ENCODE results near the gene OAS2.
"Not testable (repeated sequence)": the region's sequence is repeated elsewhere in the genome, so short reads cannot be mapped to it uniquely, and the experiment has no call there.

The OAS2 gene

DNA sequence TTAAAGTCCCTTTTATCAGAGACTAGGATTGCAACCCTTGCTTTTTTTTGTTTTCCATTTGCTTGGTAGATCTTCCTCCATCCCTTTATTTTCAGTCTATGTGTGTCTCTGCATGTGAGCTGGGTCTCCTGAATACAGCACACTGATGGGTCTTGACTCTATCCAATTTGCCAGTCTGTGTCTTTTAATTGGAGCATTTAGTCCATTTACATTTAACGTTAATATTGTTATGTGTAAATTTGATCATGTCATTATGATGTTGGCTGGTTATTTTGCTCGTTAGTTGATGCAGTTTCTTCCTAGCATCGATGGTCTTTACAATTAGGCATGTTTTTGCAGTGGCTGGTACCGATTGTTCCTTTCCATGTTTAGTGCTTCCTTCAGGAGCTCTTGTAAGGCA lies 21.2 kb upstream of the OAS2 start:
- not testable (repeated sequence) for DNase-seq (ENCODE audit: low spot score)

GRCh38 chr12:112961074-112961473 lies 17.2 kb upstream of the OAS2 start:
- no peak for DNase-seq (ENCODE audit: low spot score)

DNA sequence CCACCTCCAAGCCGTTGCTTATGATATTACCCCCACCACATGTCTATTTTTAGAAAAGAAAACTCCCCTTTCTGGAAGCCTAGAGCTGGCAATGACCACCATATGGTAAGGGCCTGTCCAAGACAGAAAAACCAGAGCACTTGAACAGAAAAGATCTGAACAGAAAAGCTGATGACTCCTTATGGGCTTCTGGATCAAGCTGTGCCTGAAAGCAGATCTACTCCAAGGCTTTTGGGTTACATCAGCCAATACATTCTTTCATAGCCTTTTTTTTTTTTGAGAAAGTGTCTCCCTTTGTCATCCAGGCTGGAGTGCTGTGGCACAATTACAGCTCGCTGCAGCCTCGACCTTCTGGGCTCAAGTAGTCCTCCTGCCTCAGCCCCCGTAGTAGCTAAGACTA lies 16.8 kb upstream of the OAS2 start:
- no peak for DNase-seq (ENCODE audit: low spot score)

- no peak for DNase-seq (ENCODE audit: low spot score)
Measured at GRCh38 chr12:112962561-112962960, 15.8 kb upstream of the OAS2 start.

- no peak for DNase-seq (ENCODE audit: low spot score)
Measured at GRCh38 chr12:112963227-112963861, 15.0 kb upstream of the OAS2 start.

DNA sequence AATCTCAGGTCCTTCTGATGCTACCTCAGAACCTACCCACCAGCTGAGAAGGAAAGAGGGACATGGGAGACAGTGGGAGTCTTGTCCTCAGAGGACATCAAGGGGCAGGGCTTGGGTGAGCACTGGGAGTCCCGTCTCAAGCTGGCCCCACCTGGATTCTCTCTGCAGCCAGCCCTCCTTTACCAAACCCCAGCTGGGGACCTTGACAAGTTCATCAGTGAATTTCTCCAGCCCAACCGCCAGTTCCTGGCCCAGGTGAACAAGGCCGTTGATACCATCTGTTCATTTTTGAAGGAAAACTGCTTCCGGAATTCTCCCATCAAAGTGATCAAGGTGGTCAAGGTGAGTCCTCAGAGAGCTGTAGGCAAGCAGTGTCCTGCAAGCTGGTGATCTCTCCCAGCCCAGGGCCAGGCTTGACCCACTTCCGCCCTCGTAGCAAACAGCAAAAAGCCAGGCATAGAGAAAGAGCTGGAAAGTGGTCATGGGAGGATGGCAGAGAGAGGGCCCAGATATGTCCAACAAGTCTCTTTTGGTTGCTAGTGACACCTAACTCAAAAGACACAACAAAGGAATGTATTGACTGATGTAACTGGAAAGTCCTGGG lies 14.2 kb upstream of the OAS2 start:
- no peak for DNase-seq (ENCODE audit: low spot score)

GRCh38 chr12:112964915-112965314 lies 13.4 kb upstream of the OAS2 start:
- no peak for DNase-seq (ENCODE audit: low spot score)

- DNase-seq (ENCODE audit: low spot score) = no peak
Measured at GRCh38 chr12:112965643-112966042, 12.7 kb upstream of the OAS2 start.

DNA sequence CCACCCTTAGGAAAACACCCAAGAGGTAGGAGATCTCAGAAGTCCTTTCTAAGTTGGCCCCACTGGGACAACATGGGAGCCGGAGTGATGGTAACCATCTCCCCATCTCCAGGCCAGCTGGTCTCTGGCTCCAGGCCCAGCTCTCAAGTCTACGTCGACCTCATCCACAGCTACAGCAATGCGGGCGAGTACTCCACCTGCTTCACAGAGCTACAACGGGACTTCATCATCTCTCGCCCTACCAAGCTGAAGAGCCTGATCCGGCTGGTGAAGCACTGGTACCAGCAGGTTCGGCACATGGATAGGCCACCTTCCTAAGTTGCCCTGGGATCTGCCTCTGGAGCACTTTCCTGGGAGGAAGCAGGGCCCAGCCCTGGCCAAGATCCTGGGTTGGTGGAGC lies 11.0 kb upstream of the OAS2 start:
- DNase-seq (ENCODE audit: low spot score) = no peak

DNA sequence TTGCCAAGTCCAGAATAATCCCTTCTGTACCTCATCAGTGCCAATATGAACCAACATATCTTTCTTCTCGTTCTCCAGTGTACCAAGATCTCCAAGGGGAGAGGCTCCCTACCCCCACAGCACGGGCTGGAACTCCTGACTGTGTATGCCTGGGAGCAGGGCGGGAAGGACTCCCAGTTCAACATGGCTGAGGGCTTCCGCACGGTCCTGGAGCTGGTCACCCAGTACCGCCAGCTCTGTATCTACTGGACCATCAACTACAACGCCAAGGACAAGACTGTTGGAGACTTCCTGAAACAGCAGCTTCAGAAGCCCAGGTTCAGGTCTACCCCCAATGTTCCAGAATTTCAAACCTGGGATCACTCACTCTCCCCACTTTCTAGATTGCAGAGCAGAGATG lies 10.5 kb upstream of the OAS2 start:
- DNase-seq (ENCODE audit: low spot score) = no peak

GRCh38 chr12:112969547-112970306 lies 8.6 kb upstream of the OAS2 start:
- no peak for DNase-seq (ENCODE audit: low spot score)

DNA sequence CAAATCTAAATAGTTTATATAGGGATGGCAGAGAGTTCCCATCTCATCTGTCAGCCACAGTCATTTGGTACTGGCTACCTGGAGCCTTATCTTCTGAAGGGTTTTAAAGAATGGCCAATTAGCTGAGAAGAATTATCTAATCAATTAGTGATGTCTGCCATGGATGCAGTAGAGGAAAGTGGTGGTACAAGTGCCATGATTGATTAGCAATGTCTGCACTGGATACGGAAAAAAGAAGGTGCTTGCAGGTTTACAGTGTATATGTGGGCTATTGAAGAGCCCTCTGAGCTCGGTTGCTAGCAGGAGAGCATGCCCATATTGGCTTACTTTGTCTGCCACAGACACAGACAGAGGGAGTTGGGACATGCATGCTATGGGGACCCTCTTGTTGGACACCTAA lies 7.9 kb upstream of the OAS2 start:
- DNase-seq (ENCODE audit: low spot score) = no peak

DNA sequence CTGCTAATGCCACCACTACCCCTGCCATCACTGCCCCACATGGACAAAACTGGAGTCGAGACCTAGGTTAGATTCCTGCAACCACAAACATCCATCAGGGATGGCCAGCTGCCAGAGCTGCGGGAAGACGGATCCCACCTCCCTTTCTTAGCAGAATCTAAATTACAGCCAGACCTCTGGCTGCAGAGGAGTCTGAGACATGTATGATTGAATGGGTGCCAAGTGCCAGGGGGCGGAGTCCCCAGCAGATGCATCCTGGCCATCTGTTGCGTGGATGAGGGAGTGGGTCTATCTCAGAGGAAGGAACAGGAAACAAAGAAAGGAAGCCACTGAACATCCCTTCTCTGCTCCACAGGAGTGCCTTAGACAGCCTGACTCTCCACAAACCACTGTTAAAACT lies 7.1 kb upstream of the OAS2 start:
- DNase-seq (ENCODE audit: low spot score) = no peak

GRCh38 chr12:112973011-112973735 lies 5.1 kb upstream of the OAS2 start:
- no peak for DNase-seq (ENCODE audit: low spot score)

GRCh38 chr12:112973818-112974231 lies 4.5 kb upstream of the OAS2 start:
- no peak for DNase-seq (ENCODE audit: low spot score)

DNA sequence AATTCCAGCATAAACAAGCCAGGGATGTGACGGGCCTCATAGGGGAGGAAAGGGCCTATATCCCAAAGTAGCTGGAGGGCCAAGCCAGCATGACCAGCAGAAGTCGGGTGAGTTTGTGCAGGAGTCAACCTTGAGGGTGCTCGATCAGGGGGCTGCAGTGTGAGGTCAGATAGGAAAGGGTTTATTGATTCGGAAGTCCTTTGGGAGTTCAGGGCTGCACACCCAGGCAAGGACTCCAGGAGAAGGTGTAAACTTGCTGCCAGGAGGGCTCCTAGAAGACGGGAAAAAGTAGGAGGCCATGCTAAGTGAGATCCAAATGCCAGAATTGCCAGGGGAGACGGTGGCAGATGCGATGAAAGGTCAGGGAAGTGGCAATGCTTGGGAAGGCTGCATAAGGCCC lies 3.4 kb upstream of the OAS2 start:
- DNase-seq (ENCODE audit: low spot score) = no peak

- DNase-seq (ENCODE audit: low spot score) = no peak
Measured at GRCh38 chr12:112977139-112977538, 1.2 kb upstream of the OAS2 start.

DNA sequence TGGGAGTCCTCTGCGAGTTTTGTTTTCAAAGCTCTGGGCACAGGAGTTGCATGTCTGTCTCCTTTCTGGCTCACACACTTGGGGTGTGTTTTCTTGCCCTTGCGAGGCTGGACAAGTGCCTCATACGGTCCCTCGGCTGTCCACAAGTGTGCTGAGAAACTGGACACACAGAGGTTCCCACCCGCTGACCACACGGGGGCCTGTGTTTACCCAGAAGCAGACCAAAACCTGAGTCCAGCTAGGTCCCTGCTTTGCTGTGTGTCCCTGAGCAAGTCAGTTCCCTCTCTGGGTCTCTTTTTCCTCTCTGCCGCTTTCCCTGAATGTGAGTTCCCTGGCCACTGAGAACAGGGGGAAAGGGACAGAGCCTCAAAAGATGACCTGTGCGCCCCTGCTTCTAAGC lies 678 bp upstream of the OAS2 start:
- no peak for DNase-seq (ENCODE audit: low spot score)

- no peak for DNase-seq (ENCODE audit: low spot score)
Measured at GRCh38 chr12:112979041-112979680, 842 bp downstream of the OAS2 start.

DNA sequence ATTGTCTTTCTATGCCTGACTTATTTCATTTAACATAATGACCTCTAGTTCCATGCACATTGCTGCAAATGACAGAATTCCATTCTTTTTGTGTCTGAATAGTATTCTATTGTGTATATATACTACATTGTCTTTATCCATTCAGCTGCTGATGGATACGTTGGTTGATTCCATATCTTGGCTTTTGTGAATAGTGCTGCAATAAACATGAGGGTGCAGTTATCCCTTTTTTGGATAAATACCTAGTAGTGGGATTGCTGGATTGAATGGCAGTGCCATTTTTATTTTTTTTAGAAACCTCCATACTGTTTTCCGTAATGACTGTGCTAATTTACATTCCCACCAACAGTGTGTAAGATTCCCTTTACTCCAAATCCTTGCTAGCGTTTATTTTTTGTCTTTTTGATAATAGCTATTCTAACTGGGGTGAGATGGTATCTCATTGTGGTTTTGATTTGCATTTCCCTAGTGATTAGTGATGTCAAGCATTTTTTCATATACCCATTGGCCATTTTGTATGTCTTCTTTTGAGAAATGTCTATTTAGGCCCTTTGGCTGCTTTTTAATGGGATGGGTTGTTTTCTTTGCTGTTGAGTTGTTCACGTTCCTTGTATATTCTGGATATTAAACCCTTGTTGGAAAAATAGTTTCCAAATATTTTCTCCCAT lies 2.3 kb downstream of the OAS2 start:
- no peak for DNase-seq (ENCODE audit: low spot score)

- no peak for DNase-seq (ENCODE audit: low spot score)
Measured at GRCh38 chr12:112985642-112986290, 7.4 kb downstream of the OAS2 start.
